Prostate gland (tissue), 2 donors: ENCODE measurements around the gene CYBA.

Experiments used
- CTCF ChIP-seq, 4 experiments: fragments of 200-600 bp in 2 of 4; fragments of 450-650 bp in 2 of 4; sonication (generic) in 2 of 4; IDR thresholded peaks; 1 replicate in 3 of 4; 2 replicates in 1 of 4; pipeline ENCODE4 v1.5.1; 2016 to 2019; ENCODE audit warnings: antibody characterized with exemption in 4 of 4, mild to moderate bottlenecking in 2 of 4, moderate library complexity in 2 of 4
- POLR2A ChIP-seq: fragments of 450-650 bp; IDR thresholded peaks from one replicate; pipeline ENCODE4 v1.6.1; 2016; ENCODE audit warnings: antibody characterized with exemption, mild to moderate bottlenecking

- TF ChIP-seq POLR2A (no peak), CTCF (IDR thresholded peaks at IDR 0.05) (no peak)
These were observed 26.4 kb downstream of the CYBA start for GRCh38 chr16:88624481-88624880.
